Fibroblast of lung (primary cell): ENCODE results near the gene ROR2. TPM values are rescaled to one million over a fixed set of nuclear protein-coding genes. Genes with fewer than 3 reads are reported as not detected.

Experiments
- DNase-seq, 2 donors: peaks; one replicate each; pipeline versions ENCODE4 v3.0.0 to v3.0.0-alpha.2; 2010; ENCODE audit warnings: low read depth in 2 of 2
- H2AFZ ChIP-seq: 2 replicates; pipeline ENCODE4 v1.5.1; 2012; ENCODE audit warnings: low read length, control low read depth, inconsistent platforms
- H3K27ac ChIP-seq: 2 replicates; pipeline ENCODE4 v1.5.1; 2011; ENCODE audit warnings: low read length, control low read depth; ENCODE audit not compliant: insufficient read depth
- H3K27me3 ChIP-seq: 2 replicates; pipeline ENCODE4 v1.5.1; 2011; ENCODE audit warnings: mild to moderate bottlenecking, low read length; ENCODE audit not compliant: control insufficient read depth, insufficient read depth
- H3K36me3 ChIP-seq: 2 replicates; pipeline ENCODE4 v1.5.1; 2011; ENCODE audit warnings: low read length; ENCODE audit not compliant: control insufficient read depth, insufficient read depth
- H3K4me1 ChIP-seq: 2 replicates; pipeline ENCODE4 v1.5.1; 2011; ENCODE audit warnings: low read length; ENCODE audit not compliant: control insufficient read depth, insufficient read depth; ENCODE audit errors: extremely low read depth
- H3K4me2 ChIP-seq: 2 replicates; pipeline ENCODE4 v1.5.1; 2011; ENCODE audit warnings: low read length, control low read depth; ENCODE audit not compliant: insufficient read depth; ENCODE audit errors: extremely low read depth
- H3K4me3 ChIP-seq, 4 experiments: fragments of 200-600 bp in 1 of 4; sonication (generic) in 1 of 4; replicated peaks in 1 of 4; 2 replicates each; pipeline ENCODE4 v1.5.1; 2011 to 2016; ENCODE audit warnings: low read length in 4 of 4, low read depth in 3 of 4, mild to moderate bottlenecking in 3 of 4, control low read depth in 2 of 4, inconsistent platforms in 1 of 4, mixed read lengths in 1 of 4; ENCODE audit not compliant: insufficient read depth in 1 of 4; ENCODE audit errors: control extremely low read depth in 1 of 4
- H3K79me2 ChIP-seq: 2 replicates; pipeline ENCODE4 v1.5.1; 2012; ENCODE audit warnings: mild to moderate bottlenecking, low read length, inconsistent platforms; ENCODE audit not compliant: control insufficient read depth, insufficient read depth
- H3K9ac ChIP-seq: 2 replicates; pipeline ENCODE4 v1.5.1; 2011; ENCODE audit warnings: mild to moderate bottlenecking, low read length, control low read depth; ENCODE audit not compliant: insufficient read depth
- H3K9me3 ChIP-seq: 2 replicates; pipeline ENCODE4 v1.5.1; 2012; ENCODE audit warnings: low read depth, low read length; ENCODE audit not compliant: control insufficient read depth, insufficient read depth
- H4K20me1 ChIP-seq: 2 replicates; pipeline ENCODE4 v1.5.1; 2011; ENCODE audit warnings: low read length; ENCODE audit not compliant: control insufficient read depth, insufficient read depth; ENCODE audit errors: extremely low read depth
- CTCF ChIP-seq, 2 donors: IDR thresholded peaks in 1 of 2; conservative IDR thresholded peaks in 1 of 2; 1 replicate in 1 of 2; 2 replicates in 1 of 2; pipeline ENCODE4 v1.5.1; 2011 to 2012; ENCODE audit warnings: low read length in 2 of 2, control low read depth in 1 of 2, inconsistent platforms in 1 of 2, low read depth in 1 of 2, mild to moderate bottlenecking in 1 of 2
- EZH2 ChIP-seq: IDR thresholded peaks from 2 replicates; pipeline ENCODE4 v1.5.1; 2012; ENCODE audit warnings: low read length, control low read depth, mild to moderate bottlenecking; ENCODE audit errors: missing control alignments
- polyA plus RNA-seq, 2 donors: library from polyadenylated mRNA; depleted of rRNA in 1 of 2; stranded (reverse) in 1 of 2; unstranded in 1 of 2; fragments of >200 nt; gene quantifications; 2 replicates each; pipeline ENCODE4 v1.2.1, GENCODE V29; 2011 to 2012; ENCODE audit warnings: missing spikeins in 1 of 2
- total RNA-seq: library from RNA; depleted of rRNA; stranded (reverse); fragments of >200 nt; gene quantifications from 2 replicates; pipeline ENCODE4 v1.2.1, GENCODE V29; 2014

Gene ROR2
- total and polyA plus RNA-seq, 2 donors (not counting 1 experiment from before 2014, with no cell fraction given): 2.3 to 27.9 TPM

DNA sequence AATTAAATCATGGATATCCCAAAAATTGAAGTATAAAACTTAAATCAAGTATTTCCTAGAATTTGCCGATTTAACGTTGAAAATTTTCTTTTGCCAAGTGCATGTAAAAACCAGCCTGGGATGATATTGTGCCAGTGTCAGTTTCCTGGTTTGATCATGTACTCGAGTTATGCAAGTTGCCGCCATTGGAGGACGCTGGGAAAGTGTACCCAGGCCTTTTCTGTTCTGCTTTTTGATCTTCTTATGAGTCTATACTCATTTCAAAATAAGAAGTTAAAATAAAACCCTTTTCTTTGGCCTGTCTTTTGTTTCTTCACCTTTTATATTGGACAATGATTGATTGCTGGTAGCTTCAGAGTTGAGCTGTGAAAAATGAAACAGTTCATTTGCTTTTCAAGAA, 433.3 kb downstream of the ROR2 start:
- Histone ChIP-seq H3K4me1 (peaks cover 3% of the 10 kb centered on the region), H3K79me2 (no peaks in the 10 kb centered on the region), H2AFZ (no peak overlapping the region), H3K4me2 (no peak overlapping the region), H3K27me3 (no peaks in the 10 kb centered on the region), H3K36me3 (no peaks in the 10 kb centered on the region), H3K27ac (no peak overlapping the region), H4K20me1 (no peaks in the 10 kb centered on the region), H3K9me3 (no peaks in the 10 kb centered on the region), H3K4me3 (no peak overlapping the region), H3K9ac (no peak overlapping the region)
- TF ChIP-seq CTCF (conservative IDR thresholded peaks at IDR 0.05 in 1 of 2, IDR thresholded peaks at IDR 0.05 in 1 of 2; ENCODE audit: low read depth in 1 of 2, low read length in 2 of 2) (no peak), EZH2 (no peak)
- no peak for DNase-seq

- Histone ChIP-seq H2AFZ (no peak overlapping the region), H3K4me3 (no peak overlapping the region), H4K20me1 (no peaks in the 10 kb centered on the region), H3K4me1 (peaks cover 3% of the 10 kb centered on the region), H3K4me2 (no peak overlapping the region), H3K9me3 (no peaks in the 10 kb centered on the region), H3K36me3 (no peaks in the 10 kb centered on the region), H3K79me2 (no peaks in the 10 kb centered on the region), H3K27ac (peak overlapping the region; percentile 70), H3K9ac (no peak overlapping the region), H3K27me3 (no peaks in the 10 kb centered on the region)
- TF ChIP-seq EZH2: no peak
- no peak for TF ChIP-seq CTCF (conservative IDR thresholded peaks at IDR 0.05 in 1 of 2, IDR thresholded peaks at IDR 0.05 in 1 of 2; ENCODE audit: low read depth in 1 of 2, low read length in 2 of 2)
- DNase-seq: no peak
Observed at GRCh38 chr9:91516081-91516480, 433.9 kb downstream of the ROR2 start.

DNA sequence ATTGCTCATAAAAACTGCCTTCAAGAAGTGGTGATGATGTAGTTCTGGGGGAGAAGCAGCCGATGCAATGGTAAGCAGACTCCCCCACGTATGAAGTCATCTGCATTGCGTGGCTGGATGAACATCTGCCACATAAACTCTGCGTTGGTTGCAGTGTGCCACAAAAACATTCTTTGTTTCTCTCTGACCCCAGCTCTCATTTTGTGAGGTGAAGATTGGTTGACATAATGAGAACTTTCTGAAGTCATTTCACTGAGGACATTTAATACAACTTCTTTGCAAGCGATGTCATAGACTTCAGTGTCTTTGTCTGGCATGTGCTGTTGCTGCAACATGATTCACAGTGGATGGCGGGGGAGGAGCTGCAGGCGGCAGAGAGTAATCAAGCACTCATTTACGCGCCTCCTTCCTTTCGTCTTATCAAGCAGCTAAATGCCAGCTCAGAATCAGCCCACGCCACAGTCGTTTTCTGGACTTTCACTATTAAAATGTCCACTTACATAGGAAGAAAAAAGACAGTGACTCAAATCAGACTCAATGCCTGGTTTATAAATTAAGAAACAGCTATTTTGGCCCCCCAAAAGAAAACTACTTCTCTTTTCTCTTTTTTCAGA, 434.8 kb downstream of the ROR2 start:
- peaks cover 3% of the 10 kb centered on the region for H3K4me1 ChIP-seq
- no peaks in the 10 kb centered on the region for H3K79me2 ChIP-seq
- no peaks in the 10 kb centered on the region for H3K27me3 ChIP-seq
- peak overlapping the region; percentile 70 for H3K27ac ChIP-seq
- H4K20me1 ChIP-seq: no peaks in the 10 kb centered on the region
- H2AFZ ChIP-seq: peak overlapping the region; percentile 72
- no peaks in the 10 kb centered on the region for H3K36me3 ChIP-seq
- TF ChIP-seq EZH2 (no peak), CTCF (conservative IDR thresholded peaks at IDR 0.05 in 1 of 2, IDR thresholded peaks at IDR 0.05 in 1 of 2; ENCODE audit: low read depth in 1 of 2, low read length in 2 of 2) (no peak)
- peak overlapping the region; percentile 44 for H3K9ac ChIP-seq
- H3K9me3 ChIP-seq: no peaks in the 10 kb centered on the region
- DNase-seq: peak; percentile 82 to 95
- H3K4me2 ChIP-seq: peak overlapping the region; percentile 66
- H3K4me3 ChIP-seq: peak overlapping the region; percentile 15 to 40 (median 26)

Other genes starting within 250 kb of the ROR2 start
- 122 and 138 TPM in 2 replicates for gene SPTLC1, start 165.2 kb upstream of the ROR2 start, total RNA-seq
- 86.2 and 97.8 TPM in 2 replicates for gene SPTLC1, start 165.2 kb upstream of the ROR2 start, polyA plus RNA-seq